Measurements from ENCODE around the gene KCNQ1. TPM values are rescaled to one million over a fixed set of nuclear protein-coding genes. Genes with fewer than 3 reads are reported as not detected.

Gene KCNQ1
- total RNA-seq, 1 experiment from 2014 or later = 10.7 TPM

DNA sequence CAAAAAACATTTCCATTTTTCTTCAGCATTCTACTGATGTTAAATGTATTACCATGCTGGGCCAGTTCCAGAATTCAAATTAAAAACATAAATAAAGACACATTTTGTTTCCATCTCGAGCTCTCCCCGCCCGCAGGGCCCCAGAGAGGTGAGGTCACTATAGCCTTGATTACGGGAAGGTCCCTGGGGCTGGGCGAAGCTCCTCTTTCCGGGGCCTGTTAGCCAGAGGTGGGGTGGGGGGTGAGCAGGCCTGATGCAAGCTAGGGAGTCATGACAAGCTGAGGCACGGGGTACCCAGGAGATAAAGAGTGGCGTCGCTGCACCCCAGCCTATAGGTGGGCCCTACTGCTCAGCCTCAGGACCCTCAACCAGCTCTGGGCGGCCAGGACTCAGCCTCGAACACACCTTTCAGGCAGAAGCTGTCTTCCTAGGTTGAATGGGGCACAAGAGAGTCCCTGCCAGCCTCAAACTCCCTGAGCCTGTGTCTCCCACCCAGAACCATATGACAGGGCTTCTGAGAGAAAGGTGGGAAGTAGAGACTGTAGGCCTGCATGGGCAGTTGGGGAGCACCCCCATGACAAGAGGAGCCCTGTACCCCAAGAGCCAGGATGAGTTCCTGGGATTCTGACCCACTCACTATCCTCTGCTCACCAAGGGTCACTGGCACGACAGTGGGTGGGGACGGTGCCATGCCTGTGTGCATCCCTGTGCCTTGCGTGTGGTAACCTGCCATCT, 220.2 kb downstream of the KCNQ1 start:
- DNase-seq (ENCODE audit: low read depth, low spot score) (no peak), ATAC-seq (no peak)
- Histone ChIP-seq H2AFZ (ENCODE audit: low read depth, low read length, poor library complexity, severe bottlenecking) (no peak overlapping the region), H4K20me1 (ENCODE audit: insufficient read depth) (no peaks in the 10 kb centered on the region), H3K9me2 (ENCODE audit: insufficient read depth) (no peaks in the 10 kb centered on the region), H3K4me1 (ENCODE audit: control insufficient read depth in 1 of 2, insufficient read depth in 2 of 2, low read length in 2 of 2) (no peaks in the 10 kb centered on the region), H3K4me2 (ENCODE audit: low read length) (no peak overlapping the region), H3K27ac (ENCODE audit: low read depth, low read length) (no peak overlapping the region), H3K4me3 (replicated peaks in 1 of 2; ENCODE audit: low read depth in 1 of 2, low read length in 2 of 2) (no peak overlapping the region), H3K36me3 (ENCODE audit: control insufficient read depth in 1 of 2, insufficient read depth in 2 of 2, low read length in 2 of 2) (no peaks in the 10 kb centered on the region), H3K27me3 (ENCODE audit: insufficient read depth, low read length) (no peaks in the 10 kb centered on the region), H3K9me3 (ENCODE audit: control insufficient read depth in 1 of 2, insufficient read depth in 1 of 2, low read depth in 1 of 2, low read length in 2 of 2) (peaks cover 4% of the 10 kb centered on the region in 2 experiments; a peak in 2 of 4 replicates), H3K79me2 (ENCODE audit: insufficient read depth, low read length) (no peaks in the 10 kb centered on the region), H3K9ac (ENCODE audit: low read length) (no peak overlapping the region)
- intact Hi-C loops (cut with micrococcal nuclease) = no loop called here
- TF ChIP-seq, protein P1, sequence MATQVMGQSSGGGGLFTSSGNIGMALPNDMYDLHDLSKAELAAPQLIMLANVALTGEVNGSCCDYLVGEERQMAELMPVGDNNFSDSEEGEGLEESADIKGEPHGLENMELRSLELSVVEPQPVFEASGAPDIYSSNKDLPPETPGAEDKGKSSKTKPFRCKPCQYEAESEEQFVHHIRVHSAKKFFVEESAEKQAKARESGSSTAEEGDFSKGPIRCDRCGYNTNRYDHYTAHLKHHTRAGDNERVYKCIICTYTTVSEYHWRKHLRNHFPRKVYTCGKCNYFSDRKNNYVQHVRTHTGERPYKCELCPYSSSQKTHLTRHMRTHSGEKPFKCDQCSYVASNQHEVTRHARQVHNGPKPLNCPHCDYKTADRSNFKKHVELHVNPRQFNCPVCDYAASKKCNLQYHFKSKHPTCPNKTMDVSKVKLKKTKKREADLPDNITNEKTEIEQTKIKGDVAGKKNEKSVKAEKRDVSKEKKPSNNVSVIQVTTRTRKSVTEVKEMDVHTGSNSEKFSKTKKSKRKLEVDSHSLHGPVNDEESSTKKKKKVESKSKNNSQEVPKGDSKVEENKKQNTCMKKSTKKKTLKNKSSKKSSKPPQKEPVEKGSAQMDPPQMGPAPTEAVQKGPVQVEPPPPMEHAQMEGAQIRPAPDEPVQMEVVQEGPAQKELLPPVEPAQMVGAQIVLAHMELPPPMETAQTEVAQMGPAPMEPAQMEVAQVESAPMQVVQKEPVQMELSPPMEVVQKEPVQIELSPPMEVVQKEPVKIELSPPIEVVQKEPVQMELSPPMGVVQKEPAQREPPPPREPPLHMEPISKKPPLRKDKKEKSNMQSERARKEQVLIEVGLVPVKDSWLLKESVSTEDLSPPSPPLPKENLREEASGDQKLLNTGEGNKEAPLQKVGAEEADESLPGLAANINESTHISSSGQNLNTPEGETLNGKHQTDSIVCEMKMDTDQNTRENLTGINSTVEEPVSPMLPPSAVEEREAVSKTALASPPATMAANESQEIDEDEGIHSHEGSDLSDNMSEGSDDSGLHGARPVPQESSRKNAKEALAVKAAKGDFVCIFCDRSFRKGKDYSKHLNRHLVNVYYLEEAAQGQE (IDR thresholded peaks at IDR 0.05; ENCODE audit: low read depth) = no peak
- TF ChIP-seq ZFX (IDR thresholded peaks at IDR 0.05) = no peak
- TF ChIP-seq YY1 (IDR thresholded peaks at IDR 0.05; ENCODE audit: extremely low read depth, insufficient replicate concordance, low read depth, low read length) = no peak
- TF ChIP-seq, protein P2, sequence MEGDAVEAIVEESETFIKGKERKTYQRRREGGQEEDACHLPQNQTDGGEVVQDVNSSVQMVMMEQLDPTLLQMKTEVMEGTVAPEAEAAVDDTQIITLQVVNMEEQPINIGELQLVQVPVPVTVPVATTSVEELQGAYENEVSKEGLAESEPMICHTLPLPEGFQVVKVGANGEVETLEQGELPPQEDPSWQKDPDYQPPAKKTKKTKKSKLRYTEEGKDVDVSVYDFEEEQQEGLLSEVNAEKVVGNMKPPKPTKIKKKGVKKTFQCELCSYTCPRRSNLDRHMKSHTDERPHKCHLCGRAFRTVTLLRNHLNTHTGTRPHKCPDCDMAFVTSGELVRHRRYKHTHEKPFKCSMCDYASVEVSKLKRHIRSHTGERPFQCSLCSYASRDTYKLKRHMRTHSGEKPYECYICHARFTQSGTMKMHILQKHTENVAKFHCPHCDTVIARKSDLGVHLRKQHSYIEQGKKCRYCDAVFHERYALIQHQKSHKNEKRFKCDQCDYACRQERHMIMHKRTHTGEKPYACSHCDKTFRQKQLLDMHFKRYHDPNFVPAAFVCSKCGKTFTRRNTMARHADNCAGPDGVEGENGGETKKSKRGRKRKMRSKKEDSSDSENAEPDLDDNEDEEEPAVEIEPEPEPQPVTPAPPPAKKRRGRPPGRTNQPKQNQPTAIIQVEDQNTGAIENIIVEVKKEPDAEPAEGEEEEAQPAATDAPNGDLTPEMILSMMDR (IDR thresholded peaks at IDR 0.05 in 2 of 3, conservative IDR thresholded peaks at IDR 0.05 in 1 of 3; ENCODE audit: borderline replicate concordance in 1 of 3, insufficient read depth in 1 of 3, low read depth in 2 of 3, low read length in 2 of 3) = no peak
- no peak for TF ChIP-seq POLR2AphosphoS5 (IDR thresholded peaks at IDR 0.05; ENCODE audit: low read depth, low read length)
- TF ChIP-seq, protein P3, sequence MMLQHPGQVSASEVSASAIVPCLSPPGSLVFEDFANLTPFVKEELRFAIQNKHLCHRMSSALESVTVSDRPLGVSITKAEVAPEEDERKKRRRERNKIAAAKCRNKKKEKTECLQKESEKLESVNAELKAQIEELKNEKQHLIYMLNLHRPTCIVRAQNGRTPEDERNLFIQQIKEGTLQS (IDR thresholded peaks at IDR 0.05) = no peak
- no peak for TF ChIP-seq EGR1 (IDR thresholded peaks at IDR 0.05; ENCODE audit: low read depth)
- TF ChIP-seq JUND (IDR thresholded peaks at IDR 0.05) = no peak
- TF ChIP-seq CEBPB (IDR thresholded peaks at IDR 0.05; ENCODE audit: low read depth) = no peak
- TF ChIP-seq SP1 (IDR thresholded peaks at IDR 0.05; ENCODE audit: low read depth) = no peak
- no peak for TF ChIP-seq TCF7L2 (IDR thresholded peaks at IDR 0.05; ENCODE audit: borderline replicate concordance, extremely low read depth, insufficient read depth, insufficient read length)
- no peak for TF ChIP-seq POLR2A (IDR thresholded peaks at IDR 0.05; ENCODE audit: borderline replicate concordance, extremely low read depth, insufficient read depth, insufficient read length)
- TF ChIP-seq ELF1 (IDR thresholded peaks at IDR 0.05; ENCODE audit: borderline replicate concordance, low read depth) = no peak
- no peak for TF ChIP-seq FOSL1 (IDR thresholded peaks at IDR 0.05; ENCODE audit: low read depth)
- TF ChIP-seq RAD21 (IDR thresholded peaks at IDR 0.05; ENCODE audit: low read depth) = no peak
- TF ChIP-seq SIN3A (IDR thresholded peaks at IDR 0.05; ENCODE audit: low read depth) = no peak
- no peak for TF ChIP-seq EZH2phosphoT487 (IDR thresholded peaks at IDR 0.05; ENCODE audit: borderline replicate concordance)
- TF ChIP-seq, protein P4, sequence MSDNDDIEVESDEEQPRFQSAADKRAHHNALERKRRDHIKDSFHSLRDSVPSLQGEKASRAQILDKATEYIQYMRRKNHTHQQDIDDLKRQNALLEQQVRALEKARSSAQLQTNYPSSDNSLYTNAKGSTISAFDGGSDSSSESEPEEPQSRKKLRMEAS (IDR thresholded peaks at IDR 0.05) = no peak
- no peak for TF ChIP-seq SRF (IDR thresholded peaks at IDR 0.05; ENCODE audit: low read depth)
- ChIA-PET CTCF (no interaction called here), POLR2A (no interaction called here), RAD21 (ENCODE audit: low non-redundant PET in 1 of 2, low total read pairs in 2 of 2, uncharacterized antibody in 2 of 2, unreplicated experiment in 2 of 2) (no interaction called here)
- BruUV-seq (replicated peaks) = no TSS peak
